HuH-7 (cell line): ENCODE results near the gene CRADD.
"Not testable (repeated sequence)": the region's sequence is repeated elsewhere in the genome, so short reads cannot be mapped to it uniquely, and the experiment has no call there.

ENCODE experiments used
- DNase-seq: peaks from one replicate; pipeline ENCODE4 v3.0.0; 2011; ENCODE audit warnings: low spot score

The CRADD gene

GRCh38 chr12:93758801-93759373, 81.7 kb downstream of the CRADD start:
- DNase-seq, result no peak

- peak; percentile 32 for DNase-seq
These were observed 82.4 kb downstream of the CRADD start for GRCh38 chr12:93759512-93760081.

GRCh38 chr12:93760275-93760875, 83.2 kb downstream of the CRADD start:
- no peak for DNase-seq

GRCh38 chr12:93762059-93762719, 85.0 kb downstream of the CRADD start:
- no peak for DNase-seq

GRCh38 chr12:93762912-93763553, 85.9 kb downstream of the CRADD start:
- DNase-seq, result no peak

- DNase-seq, result no peak
These were observed 86.6 kb downstream of the CRADD start for GRCh38 chr12:93763746-93764147.

- no peak for DNase-seq
These were observed 89.2 kb downstream of the CRADD start for GRCh38 chr12:93766371-93766770.

GRCh38 chr12:93766796-93767523, 89.8 kb downstream of the CRADD start:
- DNase-seq, result no peak

GRCh38 chr12:93767524-93767863, 90.3 kb downstream of the CRADD start:
- DNase-seq, result no peak

- no peak for DNase-seq
These were observed 95.0 kb downstream of the CRADD start for GRCh38 chr12:93772003-93772700.

- no peak for DNase-seq
These were observed 96.1 kb downstream of the CRADD start for GRCh38 chr12:93773122-93773871.

GRCh38 chr12:93776581-93777018, 99.4 kb downstream of the CRADD start:
- no peak for DNase-seq

- DNase-seq, result no peak
These were observed 100.1 kb downstream of the CRADD start for GRCh38 chr12:93777254-93777653.

- DNase-seq, result no peak
These were observed 101.1 kb downstream of the CRADD start for GRCh38 chr12:93778306-93778705.

GRCh38 chr12:93778766-93779165, 101.6 kb downstream of the CRADD start:
- DNase-seq, result no peak

GRCh38 chr12:93780101-93780641, 103.0 kb downstream of the CRADD start:
- DNase-seq, result no peak

GRCh38 chr12:93780886-93781285, 103.7 kb downstream of the CRADD start:
- DNase-seq, result not testable (repeated sequence)

- DNase-seq, result not testable (repeated sequence)
These were observed 104.8 kb downstream of the CRADD start for GRCh38 chr12:93781961-93782360.

GRCh38 chr12:93782853-93783252, 105.7 kb downstream of the CRADD start:
- DNase-seq, result no peak

GRCh38 chr12:93783832-93784231, 106.7 kb downstream of the CRADD start:
- no peak for DNase-seq
